Fibroblast of the aortic adventitia (primary cell): ENCODE measurements around the gene ARHGEF17. TPM values are rescaled to one million over a fixed set of nuclear protein-coding genes. Genes with fewer than 3 reads are reported as not detected.

Experiments used
- DNase-seq: peaks from one replicate; pipeline ENCODE4 v3.0.0-alpha.2; 2010; ENCODE audit warnings: low read depth
- H3K4me3 ChIP-seq: 2 replicates; pipeline ENCODE4 v1.5.1; 2011; ENCODE audit warnings: low read depth, mild to moderate bottlenecking, control low read depth, low read length, moderate library complexity
- CTCF ChIP-seq: IDR thresholded peaks from 2 replicates; pipeline ENCODE4 v1.5.1; 2011; ENCODE audit warnings: mild to moderate bottlenecking, low read length, control low read depth, inconsistent platforms; ENCODE audit not compliant: insufficient read depth
- total RNA-seq: library from RNA; depleted of rRNA; stranded (reverse); fragments of >200 nt; gene quantifications from 2 replicates; pipeline ENCODE4 v1.2.3, GENCODE V29; 2012; ENCODE audit warnings: low replicate concordance

Gene ARHGEF17
- total RNA-seq, 1 donor: 30.3 TPM

DNA sequence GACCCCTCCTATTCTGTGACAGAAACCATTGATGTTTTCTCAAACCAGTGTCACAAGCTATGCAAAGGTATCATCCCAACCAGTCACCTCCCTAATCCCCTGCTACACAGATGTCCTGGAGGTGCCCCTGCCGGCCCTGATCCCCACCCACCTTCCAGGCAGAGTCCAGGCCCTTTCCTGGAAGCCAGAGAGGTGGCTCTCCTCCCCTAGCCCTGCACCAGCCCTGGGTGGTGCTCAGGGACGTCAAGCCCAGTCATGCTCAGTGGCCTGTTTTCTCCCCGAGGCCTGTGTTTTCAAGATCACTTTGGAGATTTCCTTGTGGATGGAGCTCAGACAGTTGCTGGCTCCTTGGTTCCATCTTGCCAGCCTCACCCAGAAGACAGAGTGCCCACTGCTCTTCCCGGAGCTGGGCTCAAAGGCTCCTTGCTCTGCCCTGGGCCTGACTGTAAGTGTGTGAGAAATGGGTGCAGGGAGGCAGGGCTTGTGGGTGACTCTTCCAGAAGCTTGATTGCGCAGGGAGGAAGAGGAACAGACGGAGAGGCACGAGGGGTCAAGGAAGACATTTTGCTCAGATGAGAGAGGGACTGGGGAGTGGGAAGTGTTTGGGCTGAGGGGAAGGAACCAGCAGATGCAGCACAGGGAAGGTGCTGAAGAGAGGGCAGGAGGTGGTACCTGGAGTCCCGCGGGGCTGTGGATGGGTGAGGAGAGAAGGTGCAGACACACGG lies 24.6 kb upstream of the ARHGEF17 start:
- no peak for TF ChIP-seq CTCF

DNA sequence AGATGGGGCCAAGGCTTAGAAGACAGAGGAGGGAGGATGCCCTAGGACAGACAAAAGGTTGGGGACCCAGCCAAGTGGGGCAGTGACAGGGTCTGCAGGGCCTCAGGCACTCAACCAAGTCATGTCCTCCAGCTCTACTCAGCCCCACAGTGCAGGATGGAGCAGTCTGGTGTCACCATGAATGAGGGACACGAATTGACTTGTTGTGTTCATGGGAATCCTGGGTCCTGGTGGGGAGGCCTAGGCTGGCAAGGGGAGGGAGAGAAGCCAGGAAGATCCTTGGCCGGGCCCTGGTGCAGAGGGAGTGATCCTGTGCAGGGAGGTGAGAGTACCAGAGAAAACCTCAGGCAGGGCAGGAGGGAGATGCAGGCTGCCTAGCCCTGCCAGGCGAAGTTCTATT lies 24.0 kb upstream of the ARHGEF17 start:
- H3K4me3 ChIP-seq: no peak overlapping the region
- no peak for TF ChIP-seq CTCF
- no peak for DNase-seq

More for the DNA sequence above, 24.6 kb upstream of the ARHGEF17 start:
- H3K4me3 ChIP-seq: no peak overlapping the region
- no peak for DNase-seq

DNA sequence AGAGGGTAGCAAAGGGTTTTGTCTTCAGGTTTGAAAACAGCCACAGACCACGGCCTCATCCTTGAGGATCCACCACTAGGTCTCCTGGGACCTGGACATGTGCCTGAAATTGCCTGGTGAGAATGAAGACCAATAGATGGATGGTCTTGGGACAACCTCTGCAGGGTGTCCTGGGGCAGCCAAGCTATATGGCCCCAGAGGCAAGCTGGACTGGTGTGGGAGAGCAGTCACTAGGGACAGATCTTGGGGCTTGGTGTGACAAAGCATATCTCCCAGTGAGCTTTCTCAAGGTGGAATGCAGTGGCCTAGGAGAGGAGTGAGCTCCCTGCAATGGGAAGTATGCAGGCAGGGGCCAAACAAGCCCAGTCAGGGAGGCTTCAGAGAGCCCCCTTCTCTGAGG lies 22.4 kb upstream of the ARHGEF17 start:
- H3K4me3 ChIP-seq: no peak overlapping the region
- DNase-seq: no peak
- no peak for TF ChIP-seq CTCF

DNA sequence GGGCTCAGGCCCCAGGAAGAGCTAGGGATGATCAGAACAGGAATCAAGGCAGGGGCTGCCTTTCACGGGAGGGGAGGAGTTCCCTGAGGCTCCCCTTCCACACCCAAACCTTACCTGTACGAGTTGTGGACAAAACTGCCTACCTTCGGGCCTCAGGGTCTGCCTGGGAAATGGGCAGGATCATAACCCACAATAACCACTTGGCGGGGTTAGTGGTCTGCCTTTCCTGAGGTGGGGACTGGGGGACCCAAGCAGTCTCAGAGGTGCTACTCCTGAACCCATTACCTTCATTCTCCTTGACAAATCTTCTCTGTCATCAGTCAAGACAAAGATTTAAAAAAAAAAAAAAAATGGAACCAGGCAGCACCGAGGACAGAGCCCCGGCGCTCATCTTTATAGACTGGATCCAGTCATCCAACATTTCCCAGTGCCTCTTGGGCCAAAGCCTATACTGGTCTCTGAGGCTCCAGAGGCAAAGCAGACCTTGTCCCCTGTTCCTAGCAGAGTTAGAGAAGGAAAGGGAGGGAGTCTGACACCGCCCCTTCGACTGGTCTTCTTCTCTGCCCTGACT lies 21.8 kb upstream of the ARHGEF17 start:
- DNase-seq: no peak
- H3K4me3 ChIP-seq: no peak overlapping the region
- TF ChIP-seq CTCF: no peak

DNA sequence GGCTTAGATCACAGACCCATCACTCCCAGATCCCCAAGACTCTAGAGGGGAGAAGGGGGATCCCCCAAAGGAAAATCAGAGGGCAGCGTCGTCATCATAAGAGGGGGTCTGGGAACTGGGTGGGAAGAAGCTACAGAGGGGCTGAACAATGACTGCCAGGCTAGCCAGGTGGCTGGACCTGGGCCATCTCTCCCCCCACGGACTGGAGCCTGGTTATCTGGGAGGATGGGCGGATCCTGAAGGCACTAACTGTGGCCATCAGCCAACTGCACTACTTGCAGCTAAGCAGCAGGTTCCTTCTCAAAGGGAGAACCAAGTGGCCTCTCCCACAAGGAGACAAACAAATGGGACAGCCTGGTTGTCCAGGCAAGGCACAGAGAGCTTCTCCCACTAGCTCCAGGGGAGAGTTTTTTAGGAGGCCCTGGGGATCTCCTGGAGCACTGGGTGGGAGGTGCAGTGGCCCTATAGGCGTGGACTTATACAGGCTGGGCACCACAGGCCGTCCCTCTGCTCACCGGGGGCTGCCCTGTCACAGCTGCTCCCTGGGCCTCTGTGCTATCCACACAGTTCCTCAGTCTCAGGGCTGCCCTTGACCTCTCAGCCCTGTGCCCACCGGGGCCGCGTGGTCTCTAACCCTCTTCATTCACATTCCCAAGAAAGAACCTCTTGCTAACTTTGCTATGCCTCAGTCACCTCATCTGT lies 20.5 kb upstream of the ARHGEF17 start:
- TF ChIP-seq CTCF: no peak
- no peak for DNase-seq
- H3K4me3 ChIP-seq: no peak overlapping the region

- DNase-seq: no peak
- H3K4me3 ChIP-seq: no peak overlapping the region
- no peak for TF ChIP-seq CTCF
Measured at GRCh38 chr11:73288192-73288872, 19.7 kb upstream of the ARHGEF17 start.
